ENCODE results near the gene ARF1. TPM values are rescaled to one million over a fixed set of nuclear protein-coding genes. Genes with fewer than 3 reads are reported as not detected.

ARF1 gene
- total RNA-seq, 1 donor from 2014 or later, result 339 TPM

DNA sequence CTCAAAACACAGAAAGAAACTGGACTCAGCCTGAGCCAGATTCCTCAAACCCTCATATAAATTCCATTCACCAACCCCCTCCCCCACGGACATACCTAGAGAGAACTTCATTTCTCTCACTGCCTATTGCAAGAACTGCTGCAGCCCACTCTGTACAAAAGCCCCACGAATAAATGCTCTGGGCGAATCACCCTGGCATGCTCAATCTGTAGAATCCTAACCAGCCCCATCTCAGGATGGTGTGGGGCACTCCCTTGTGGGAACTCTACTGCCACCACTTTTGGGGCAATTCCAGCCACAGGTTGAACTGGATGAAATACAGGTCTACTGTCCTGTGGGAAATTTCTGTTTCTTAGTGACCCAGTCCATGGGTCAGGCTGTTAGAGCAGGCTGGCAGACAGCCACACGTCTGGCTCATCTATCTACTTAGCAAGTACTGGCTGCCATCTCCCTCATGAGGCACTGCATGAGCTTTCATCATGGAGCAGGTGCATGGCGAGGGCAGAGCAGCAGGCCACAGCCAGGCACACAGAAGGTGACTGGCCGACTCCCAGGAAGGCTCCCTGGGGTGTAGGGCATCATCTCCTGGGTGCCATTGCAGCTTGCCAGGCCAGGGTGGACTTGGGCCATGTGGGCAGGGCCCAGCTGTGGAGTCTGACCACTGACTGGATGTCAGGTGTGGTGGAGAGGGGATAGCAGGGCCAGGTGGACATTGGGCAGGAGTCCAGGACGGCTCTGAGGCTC is 22.2 kb downstream of the ARF1 start:
- no peaks in the 10 kb centered on the region for H3K27me3 Mint-ChIP-seq (ENCODE audit: low read depth)
- peak overlapping the region; percentile 92 for H3K27ac Mint-ChIP-seq (ENCODE audit: unreplicated experiment)
- H3K36me3 Mint-ChIP-seq (ENCODE audit: low read depth), result peaks cover 4% of the 10 kb centered on the region
- H3K4me3 Mint-ChIP-seq (ENCODE audit: unreplicated experiment), result peak overlapping the region; percentile 40
- peaks cover 38% of the 10 kb centered on the region for H3K4me1 Mint-ChIP-seq (ENCODE audit: low read depth)
- TF ChIP-seq CTCF (IDR thresholded peaks at IDR 0.05), result no peak
- DNase-seq (ENCODE audit: low spot score), result peak; percentile 60
- no peaks in the 10 kb centered on the region for H3K9me3 Mint-ChIP-seq (ENCODE audit: low read depth)

GRCh38 chr1:228105270-228105995 is 22.9 kb downstream of the ARF1 start:
- Mint-ChIP-seq H3K4me1 (ENCODE audit: low read depth) (peaks cover 45% of the 10 kb centered on the region), H3K4me3 (ENCODE audit: unreplicated experiment) (no peak overlapping the region), H3K36me3 (ENCODE audit: low read depth) (peaks cover 4% of the 10 kb centered on the region), H3K9me3 (ENCODE audit: low read depth) (no peaks in the 10 kb centered on the region), H3K27ac (ENCODE audit: unreplicated experiment) (no peak overlapping the region), H3K27me3 (ENCODE audit: low read depth) (no peaks in the 10 kb centered on the region)
- DNase-seq (ENCODE audit: low spot score), result peak; percentile 81
- no peak for TF ChIP-seq CTCF (IDR thresholded peaks at IDR 0.05)

GRCh38 chr1:228105996-228106799 is 23.7 kb downstream of the ARF1 start:
- no peak overlapping the region for H3K27ac Mint-ChIP-seq (ENCODE audit: unreplicated experiment)
- H3K4me3 Mint-ChIP-seq (ENCODE audit: unreplicated experiment), result no peak overlapping the region
- no peak for TF ChIP-seq CTCF (IDR thresholded peaks at IDR 0.05)
- peak; percentile 77 for DNase-seq (ENCODE audit: low spot score)
- H3K9me3 Mint-ChIP-seq (ENCODE audit: low read depth), result no peaks in the 10 kb centered on the region
- H3K27me3 Mint-ChIP-seq (ENCODE audit: low read depth), result no peaks in the 10 kb centered on the region
- peaks cover 4% of the 10 kb centered on the region for H3K36me3 Mint-ChIP-seq (ENCODE audit: low read depth)
- peaks cover 43% of the 10 kb centered on the region for H3K4me1 Mint-ChIP-seq (ENCODE audit: low read depth)

- H3K4me3 Mint-ChIP-seq (ENCODE audit: unreplicated experiment), result no peak overlapping the region
Measured at GRCh38 chr1:228106800-228107054, 24.2 kb downstream of the ARF1 start.

More at GRCh38 chr1:228106800-228107054, 24.2 kb downstream of the ARF1 start:
- no peak overlapping the region for H3K27ac Mint-ChIP-seq (ENCODE audit: unreplicated experiment)
- no peak for TF ChIP-seq CTCF (IDR thresholded peaks at IDR 0.05)
- peaks cover 4% of the 10 kb centered on the region for H3K36me3 Mint-ChIP-seq (ENCODE audit: low read depth)
- H3K9me3 Mint-ChIP-seq (ENCODE audit: low read depth), result no peaks in the 10 kb centered on the region
- H3K27me3 Mint-ChIP-seq (ENCODE audit: low read depth), result no peaks in the 10 kb centered on the region
- H3K4me1 Mint-ChIP-seq (ENCODE audit: low read depth), result peaks cover 37% of the 10 kb centered on the region
- peak; percentile 82 for DNase-seq (ENCODE audit: low spot score)

All from chondrocyte (in vitro differentiated cells).